ENCODE data around the gene TCF4.

TCF4 gene

DNA sequence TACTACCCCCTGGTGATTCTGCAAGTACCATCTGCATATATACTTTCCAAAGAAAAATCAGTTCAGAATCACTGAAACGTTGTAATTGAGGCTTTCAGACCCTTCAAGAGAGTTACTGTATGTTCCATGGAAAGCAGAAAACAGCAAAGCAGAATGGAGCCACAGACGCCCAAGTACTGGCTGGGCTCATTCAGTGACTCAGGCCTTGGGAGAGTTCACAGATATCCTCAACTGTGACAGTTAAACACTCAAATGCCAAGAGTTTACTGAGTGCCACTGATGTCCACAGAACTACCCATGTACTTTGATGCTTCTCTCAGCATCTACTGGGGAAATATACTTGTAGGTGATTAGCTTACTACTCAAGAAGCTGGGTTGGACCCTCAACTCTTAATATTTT lies 303.4 kb downstream of the TCF4 start:
- DNase-seq, result no peak

GRCh38 chr18:55283309-55283708 lies 304.7 kb downstream of the TCF4 start:
- no peak for DNase-seq

- no peak for DNase-seq
Observed at GRCh38 chr18:55280503-55280902, 307.5 kb downstream of the TCF4 start.

- no peak for DNase-seq
Observed at GRCh38 chr18:55275039-55275901, 312.7 kb downstream of the TCF4 start.

GRCh38 chr18:55272510-55273243 lies 315.3 kb downstream of the TCF4 start:
- no peak for DNase-seq

GRCh38 chr18:55269622-55270021 lies 318.4 kb downstream of the TCF4 start:
- no peak for DNase-seq

GRCh38 chr18:55268628-55269275 lies 319.2 kb downstream of the TCF4 start:
- DNase-seq, result no peak

- no peak for DNase-seq
Observed at GRCh38 chr18:55268151-55268601, 319.8 kb downstream of the TCF4 start.

DNA sequence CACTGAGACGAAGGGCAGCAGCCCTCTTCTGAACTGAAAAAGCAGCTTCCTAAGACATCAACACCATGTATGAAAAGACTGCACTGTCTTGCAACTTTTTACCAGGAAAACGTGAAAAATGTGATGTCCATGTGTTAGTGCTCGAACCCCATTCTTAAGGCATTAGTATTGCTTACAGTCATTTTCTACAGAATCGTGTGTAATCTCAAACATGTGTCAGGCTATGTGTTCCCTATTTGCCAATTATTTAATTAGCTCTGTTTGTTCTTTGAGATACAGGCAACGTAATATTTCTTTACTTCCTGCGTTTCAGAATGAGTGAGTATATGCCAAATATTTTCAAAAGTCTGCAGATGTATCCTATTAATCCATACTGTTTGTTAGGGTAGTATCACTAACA lies 321.0 kb downstream of the TCF4 start:
- DNase-seq, result no peak

DNA sequence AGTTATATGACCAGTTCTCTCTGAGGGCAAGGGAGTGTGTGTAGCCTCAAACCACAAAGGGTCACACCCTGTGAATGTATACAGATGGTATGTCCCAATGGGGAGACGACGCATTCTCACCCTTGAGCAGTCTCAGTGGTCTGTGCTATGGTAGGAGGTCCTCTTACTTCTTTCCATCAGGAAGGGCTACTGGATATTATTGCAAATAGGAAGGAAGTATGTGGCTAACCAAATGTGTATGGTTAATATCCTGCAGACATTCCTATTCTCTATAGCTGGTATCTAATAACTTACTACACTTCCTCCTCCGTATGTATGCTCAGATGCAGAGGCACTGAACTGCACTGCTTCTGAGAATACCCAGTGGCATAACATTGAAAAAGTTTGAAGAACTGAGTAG lies 322.0 kb downstream of the TCF4 start:
- no peak for DNase-seq

GRCh38 chr18:55265130-55265675 lies 322.8 kb downstream of the TCF4 start:
- DNase-seq, result no peak

- no peak for DNase-seq
Observed at GRCh38 chr18:55264108-55264507, 323.9 kb downstream of the TCF4 start.

- no peak for DNase-seq
Observed at GRCh38 chr18:55262021-55262560, 325.9 kb downstream of the TCF4 start.

- no peak for DNase-seq
Observed at GRCh38 chr18:55261253-55261652, 326.7 kb downstream of the TCF4 start.

DNA sequence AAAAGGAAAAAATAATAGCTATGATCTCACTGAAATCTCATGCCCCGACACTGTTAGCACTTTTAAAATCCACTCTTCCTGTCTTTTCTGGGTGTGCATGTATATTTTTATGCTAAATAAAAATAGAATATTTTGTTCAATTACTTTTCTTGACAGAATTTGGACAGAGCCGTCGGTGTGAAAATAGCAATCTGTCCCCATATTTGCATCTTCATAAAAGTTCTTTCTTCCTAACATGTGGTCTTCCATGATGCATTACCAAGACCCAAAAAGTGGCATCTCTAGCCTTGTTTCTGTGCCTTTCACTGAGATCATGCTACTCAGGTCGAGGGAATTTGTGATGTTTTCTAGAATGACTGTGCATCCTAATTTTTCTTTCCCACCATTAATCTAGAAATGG lies 329.9 kb downstream of the TCF4 start:
- DNase-seq, result no peak

DNA sequence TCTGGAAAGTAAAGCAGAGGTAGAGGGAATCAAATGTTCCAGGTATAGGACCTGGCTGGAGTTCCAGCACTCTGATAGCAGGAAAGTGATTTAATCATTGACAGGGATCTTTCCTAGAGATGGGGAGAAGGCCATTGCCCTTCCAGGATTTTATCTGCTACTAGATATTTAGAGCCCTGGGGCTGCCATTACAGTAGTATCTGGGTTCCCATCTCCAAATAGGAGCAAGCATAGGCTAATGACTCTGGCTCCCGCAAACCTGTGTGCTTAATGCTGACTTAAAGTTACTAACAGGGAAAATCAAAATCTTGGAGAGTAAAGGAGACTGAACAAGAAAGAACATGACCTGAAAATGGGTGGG lies 331.1 kb downstream of the TCF4 start:
- no peak for DNase-seq

DNA sequence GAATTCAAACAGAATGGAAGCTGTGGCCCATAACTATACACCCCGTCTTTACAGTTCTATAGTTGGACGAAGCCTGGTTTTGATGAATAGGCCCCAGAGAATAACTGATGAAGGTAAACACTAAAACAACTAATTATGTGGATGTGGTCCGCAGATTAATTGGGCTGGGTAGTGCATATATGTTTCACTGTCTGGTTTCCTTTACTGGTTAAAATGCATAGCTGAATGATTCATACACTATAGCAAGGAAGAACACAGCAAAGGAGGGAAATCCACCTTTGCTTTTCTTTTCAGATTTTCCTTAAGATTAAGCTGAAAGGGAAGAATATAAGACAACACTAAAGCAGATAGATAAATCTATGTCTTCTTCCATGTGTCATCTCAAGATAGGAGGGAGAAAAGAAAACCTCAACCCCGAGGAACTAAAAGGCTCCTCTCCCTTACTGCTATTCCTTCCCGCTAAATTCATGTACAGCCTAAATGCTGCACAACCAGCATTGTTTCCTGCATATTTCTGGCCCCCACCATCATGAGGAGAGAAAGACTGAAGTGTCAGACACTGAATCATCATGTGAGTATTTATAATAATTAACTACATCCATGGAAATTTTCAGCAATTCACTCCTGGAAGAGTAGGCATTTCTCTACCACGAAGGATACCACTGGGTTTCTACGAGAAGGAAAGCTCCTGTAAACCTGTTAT lies 331.6 kb downstream of the TCF4 start:
- no peak for DNase-seq

GRCh38 chr18:55253814-55254213 lies 334.2 kb downstream of the TCF4 start:
- DNase-seq, result no peak

DNA sequence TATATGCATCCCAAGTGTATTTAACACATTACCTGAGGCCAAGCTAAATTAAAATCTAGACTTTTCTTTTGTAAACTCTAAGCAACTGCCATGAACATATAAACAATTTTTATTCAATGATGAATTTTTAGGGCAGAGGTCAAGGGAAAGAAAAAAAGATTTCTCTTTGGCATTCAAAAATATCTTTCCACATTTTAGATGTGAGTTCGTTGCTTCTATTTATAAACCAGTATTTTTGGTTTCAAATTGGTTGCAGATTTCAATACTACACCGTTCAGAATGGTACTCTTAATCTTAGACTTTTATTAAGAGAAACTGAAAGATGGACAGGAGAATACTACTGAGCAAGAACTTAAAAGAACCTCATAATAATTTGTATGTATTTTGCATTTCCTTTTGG lies 335.1 kb downstream of the TCF4 start:
- no peak for DNase-seq

DNA sequence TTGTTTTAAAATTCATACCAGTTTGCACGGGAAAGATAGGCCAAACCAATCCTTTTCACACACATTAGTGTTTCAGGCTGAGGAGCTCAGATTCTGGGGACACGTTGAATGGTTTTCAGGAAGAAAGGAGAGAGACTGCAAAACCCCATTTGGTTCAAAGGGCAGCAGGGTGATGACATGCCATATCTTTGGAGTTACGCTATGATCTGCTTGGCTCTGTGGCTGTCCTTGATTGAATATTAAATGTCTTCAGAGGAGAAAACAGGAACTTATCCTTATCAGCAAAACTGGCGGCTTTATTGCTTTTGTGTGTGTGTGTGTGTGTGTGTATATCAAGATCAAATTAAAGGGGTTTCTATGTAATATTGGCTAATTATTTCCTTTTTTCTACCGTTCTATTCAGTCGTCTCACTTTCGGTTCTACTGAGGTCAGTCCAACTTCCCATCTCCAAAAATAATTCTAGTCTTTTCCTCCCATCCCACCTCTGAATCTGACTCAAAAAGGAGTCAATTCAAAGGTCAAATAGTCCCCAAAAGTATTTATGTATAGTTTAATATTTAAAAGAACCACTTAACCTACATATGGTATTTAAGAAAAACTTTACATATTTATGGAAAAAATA lies 335.8 kb downstream of the TCF4 start:
- DNase-seq, result no peak

GRCh38 chr18:55251254-55251971 lies 336.6 kb downstream of the TCF4 start:
- no peak for DNase-seq
